Right lung (tissue), 5 donors: Measurements from ENCODE around the gene TDP2. TPM values are rescaled to one million over a fixed set of nuclear protein-coding genes. Genes with fewer than 3 reads are reported as not detected.
"Not testable (repeated sequence)": the region's sequence is repeated elsewhere in the genome, so short reads cannot be mapped to it uniquely, and the experiment has no call there.

ENCODE experiments used
- DNase-seq, 2 donors: peaks; one replicate each; pipeline ENCODE4 v3.0.0-alpha.2; 2013
- polyA plus RNA-seq, 5 donors: library from polyadenylated mRNA; unstranded; fragments of 120-200 nt; gene quantifications; one replicate each; pipeline versions ENCODE4 v1.2.1 to v1.2.3, GENCODE V29; 2013; ENCODE audit warnings: inconsistent platforms in 1 of 5, low replicate concordance in 1 of 5; ENCODE audit not compliant: insufficient read length in 5 of 5, insufficient read depth in 1 of 5

TDP2 gene
- polyA plus RNA-seq, 5 donors = 39.7 to 63.3 (median 52.3) TPM

DNA sequence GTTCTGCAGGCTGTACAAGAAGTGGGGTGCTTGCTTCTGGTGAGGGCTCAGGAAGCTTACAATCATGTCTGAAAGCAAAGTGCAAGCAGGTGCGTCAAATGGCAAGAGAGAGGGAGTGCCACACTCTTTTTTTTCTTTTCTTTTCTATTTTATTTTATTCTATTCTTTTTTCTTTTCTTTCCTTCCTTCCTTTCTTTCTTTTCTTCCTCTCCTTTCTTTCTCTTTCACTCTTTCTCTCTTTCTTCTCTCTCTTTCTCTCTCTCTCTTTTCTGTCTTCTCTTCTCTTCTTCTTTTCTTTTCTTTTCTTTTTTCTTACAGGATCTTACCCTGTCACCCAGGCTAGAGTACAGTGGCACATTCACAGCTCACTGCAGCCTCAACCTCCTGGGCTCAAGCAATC is 19.7 kb upstream of the TDP2 start:
- no peak for DNase-seq

DNA sequence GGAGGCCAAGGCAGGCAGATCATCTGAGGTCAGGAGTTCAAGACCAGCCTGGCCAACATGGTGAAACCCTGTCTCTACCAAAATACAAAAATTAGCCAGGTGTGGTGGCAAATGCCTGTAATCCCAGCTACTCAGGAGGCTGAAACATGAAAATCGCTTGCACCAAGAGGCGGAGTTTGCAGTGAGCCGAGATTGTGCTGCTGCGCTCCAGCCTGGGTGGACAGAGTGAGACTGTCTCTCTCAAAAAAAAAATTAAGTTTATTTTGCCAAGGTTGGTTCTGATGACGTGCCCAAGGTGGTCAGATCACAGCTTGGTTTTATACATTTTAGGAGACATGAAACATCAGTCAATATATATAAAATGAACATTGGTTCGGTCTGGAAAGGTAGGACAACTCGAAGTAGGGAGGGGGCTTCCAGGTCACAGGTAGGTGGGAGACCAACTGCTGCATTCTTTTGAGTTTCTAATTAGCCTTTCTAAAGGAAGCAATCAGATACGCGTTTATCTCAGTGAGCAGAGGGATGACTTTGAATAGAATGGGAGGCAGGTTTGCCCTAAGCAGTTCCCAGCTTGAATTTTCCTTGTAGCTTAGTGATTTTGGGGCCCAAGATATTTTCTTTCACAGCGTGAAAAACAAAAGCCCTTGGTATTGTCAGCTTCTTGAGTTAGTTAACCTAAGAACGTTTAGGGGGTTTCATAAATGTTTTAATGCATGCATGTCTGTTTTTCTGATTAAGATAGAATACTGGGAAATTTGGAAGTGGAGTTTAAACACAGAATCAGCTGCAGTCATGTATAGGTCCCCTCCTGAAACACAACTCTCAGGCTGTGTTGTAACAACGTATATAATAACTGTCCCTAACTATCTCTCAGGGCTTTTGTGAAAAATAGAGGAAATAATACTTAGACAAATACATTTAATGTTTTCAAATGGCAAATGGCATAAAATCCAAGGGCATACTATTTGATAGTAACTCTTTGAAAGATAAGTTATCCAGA is 16.9 kb upstream of the TDP2 start:
- no peak for DNase-seq

DNA sequence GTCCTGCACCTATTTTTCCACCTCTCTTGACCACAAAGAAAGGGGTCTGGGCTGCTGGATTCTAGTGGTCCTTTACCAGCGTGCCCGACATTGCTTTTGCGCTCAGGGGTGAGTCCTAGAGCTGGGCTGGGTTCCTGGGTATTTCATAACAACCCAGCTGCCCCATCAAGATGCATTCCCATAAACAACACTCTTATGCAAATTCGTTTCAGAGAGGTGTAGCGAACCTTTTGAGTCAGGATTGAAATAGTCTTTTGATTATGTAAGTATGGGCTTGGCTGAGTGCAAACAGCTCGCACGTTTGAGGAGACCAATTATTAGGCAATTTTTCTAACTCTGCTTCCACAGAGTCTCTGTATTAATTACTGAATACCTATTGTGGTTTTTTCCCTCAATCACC is 13.9 kb upstream of the TDP2 start:
- DNase-seq = no peak

DNA sequence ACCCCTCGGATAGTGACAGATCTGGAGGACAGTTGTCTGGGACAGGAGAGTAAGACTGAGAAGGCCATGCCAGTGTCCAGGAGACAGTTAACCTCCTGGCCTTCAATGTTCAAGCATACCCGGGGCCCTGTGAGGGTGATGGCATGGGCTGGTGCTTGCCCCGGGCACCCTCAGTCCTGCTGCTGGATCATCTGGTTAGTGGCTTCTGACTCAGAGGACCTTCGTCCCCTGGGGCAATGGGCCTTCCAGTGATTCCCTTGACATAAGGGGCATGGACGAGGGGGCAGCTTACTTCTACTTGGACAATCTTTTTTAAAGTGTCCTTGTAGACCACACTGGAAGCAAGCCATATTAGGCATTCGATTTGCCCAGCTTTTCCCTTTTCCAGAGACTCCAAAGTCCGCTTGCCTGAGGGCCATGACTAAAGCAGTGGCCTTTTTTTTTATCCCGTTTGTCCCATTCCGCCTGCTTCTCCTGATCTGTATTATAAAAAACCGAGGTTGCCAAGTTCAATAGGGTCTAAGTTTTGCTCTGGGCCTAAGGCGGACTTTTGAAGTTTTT is 12.2 kb upstream of the TDP2 start:
- not testable (repeated sequence) for DNase-seq

DNA sequence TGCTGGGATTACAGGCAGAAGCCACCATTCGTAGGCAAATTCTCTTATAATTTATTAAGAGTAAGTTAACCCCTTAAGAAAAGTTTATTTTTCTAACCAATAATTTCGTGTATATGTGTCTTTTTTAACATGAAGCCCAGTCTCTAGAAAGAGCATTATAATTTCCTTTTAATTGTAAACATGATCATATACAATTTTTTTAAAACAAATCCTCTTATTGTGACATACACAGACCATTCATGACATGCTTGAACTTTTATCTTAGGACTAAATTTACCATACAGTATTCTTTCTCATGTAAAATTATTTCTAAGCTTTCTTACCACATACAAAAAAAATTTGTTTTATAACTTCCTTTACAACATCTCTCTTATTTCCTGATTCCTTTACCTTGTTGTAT is 6.9 kb upstream of the TDP2 start:
- DNase-seq = no peak

DNA sequence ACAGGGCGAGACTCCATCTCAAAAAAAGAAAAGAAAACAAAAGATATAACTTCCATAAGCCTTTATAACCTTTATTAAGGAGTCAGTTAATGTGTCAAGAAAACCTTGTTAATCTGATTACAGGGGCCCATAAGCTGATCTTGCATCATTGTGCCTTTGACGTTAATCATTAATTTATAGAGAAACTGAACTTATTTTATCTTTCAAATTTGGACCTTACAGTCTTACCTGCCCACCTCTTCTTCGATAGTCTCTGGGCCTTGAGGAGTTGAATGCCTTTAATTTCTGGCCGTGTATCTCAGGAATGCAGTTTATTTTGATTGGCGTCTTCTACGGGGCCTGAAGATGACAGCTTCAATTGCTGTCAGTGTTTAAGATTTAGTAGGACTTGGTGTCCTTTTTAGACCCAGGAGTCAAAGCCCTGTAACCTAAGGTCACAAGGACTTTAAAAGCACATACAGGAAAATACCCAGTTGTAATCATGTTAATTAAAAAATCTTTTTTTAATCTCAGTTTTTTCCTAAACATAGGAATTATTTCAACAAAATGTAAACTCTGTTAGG is 6.0 kb upstream of the TDP2 start:
- no peak for DNase-seq

DNA sequence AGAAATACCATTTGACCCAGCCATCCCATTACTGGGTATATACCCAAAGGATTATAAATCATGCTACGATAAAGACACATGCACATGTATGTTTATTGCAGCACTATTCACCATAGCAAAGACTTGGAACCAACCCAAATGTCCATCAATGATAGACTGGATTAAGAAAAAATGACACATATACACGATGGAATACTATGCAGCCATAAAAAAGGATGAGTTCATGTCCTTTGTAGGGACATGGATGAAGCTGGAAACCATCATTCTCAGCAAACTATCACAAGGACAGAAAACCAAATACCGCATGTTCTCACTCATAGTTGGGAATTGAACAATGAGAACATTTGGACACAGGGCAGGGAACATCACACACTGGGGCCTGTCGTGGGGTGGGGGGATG is 4.4 kb upstream of the TDP2 start:
- not testable (repeated sequence) for DNase-seq

DNA sequence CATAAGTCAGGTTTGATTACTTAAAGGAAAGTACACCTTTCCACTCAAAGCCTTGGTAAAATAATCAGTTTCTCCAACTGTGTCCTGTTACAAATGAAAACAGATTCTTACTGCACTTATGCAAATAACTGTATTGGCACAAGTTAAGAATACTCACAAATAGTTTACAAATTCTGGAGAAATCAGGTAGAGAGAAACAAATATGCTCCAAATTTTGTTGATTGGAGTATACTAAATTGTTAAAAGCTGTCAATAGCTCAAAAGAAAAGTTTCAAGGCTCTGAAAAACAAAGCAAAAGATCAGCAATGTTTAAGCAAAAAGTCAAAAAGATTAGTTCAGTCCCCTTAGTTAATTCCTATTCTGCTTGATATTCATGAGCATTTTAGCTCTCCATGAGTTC is 3.8 kb upstream of the TDP2 start:
- DNase-seq = not testable (repeated sequence)

DNA sequence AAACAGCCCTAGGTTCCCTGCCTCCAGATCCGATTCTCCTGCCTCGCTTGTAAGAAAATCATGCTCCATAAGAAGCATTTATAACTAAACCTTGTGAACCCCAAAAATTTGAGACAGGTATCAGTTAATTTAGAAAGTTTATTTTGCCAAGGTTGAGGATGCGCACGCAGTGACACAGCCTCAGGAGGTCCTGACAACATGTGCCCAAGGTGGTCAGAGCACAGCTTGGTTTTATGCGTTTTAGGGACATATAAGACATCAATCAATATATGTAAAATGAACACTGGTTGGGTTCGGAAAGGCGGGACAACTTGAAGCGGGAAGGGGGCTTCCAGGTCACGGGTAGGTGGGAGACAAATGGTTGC is 2.3 kb upstream of the TDP2 start:
- DNase-seq = no peak

DNA sequence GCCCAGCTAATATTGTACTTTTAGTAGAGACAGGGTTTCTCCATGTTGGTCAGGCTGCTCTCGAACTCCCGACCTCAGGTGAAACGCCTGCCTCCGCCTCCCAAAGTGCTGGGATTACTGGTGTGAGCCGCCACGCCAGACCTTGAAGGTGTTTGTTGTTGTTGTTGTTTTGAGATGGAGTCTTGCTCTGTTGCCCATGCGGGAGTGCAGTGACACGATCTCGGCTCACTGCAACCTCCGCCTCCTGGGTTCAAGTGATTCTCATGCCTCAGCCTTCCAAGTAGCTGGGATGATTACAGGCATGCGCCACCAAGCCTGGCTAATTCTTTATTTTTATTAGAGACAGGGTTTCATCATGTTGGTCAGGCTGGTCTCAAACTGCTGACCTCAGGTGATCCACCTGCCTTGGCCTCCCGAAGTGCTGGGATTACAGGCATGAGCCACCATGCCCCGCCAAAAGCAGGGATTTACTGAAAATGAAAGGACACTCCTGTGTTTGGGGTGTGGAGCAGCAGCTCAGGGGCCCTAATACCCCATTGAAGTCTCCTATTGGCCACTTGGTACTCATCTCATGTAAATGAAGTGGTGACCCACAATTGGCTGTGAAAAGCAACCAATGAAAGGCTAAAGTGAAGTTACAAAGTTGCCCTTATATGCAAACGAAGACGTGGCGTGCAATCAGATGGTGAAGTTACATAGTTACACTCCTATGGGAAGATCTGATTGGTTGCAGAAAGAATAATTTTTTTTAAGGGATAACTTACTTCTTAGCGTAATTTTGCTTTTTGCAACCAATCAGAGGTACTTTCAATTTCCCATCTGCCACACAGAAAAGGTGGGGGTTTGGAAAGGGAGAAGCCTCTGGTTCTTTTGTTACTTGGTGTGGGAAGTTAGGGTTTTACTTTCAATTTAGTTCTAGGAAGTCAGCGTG is 1.6 kb upstream of the TDP2 start:
- DNase-seq = not testable (repeated sequence)

DNA sequence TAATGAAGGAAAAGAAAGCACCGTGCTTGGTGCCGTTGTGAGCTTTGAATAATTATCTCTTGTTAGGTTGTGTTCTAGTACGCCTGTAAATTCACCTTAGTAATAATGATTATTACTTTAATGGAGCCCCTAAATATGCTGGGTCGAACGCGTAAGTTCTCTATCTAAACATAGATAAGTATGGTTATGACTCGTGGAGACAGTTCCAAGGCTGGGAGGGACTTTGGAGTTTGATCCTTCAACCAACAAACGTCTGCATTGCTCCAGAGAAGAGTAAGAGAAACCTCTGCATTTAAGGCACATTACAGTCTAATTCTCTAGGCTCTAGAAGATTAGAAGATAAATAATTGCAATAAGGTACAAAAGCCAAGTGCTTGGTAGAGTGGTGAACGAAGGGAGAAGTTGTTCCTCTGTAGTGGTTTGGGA is 692 bp upstream of the TDP2 start:
- DNase-seq = peak in 1 of 2 donors; percentile 26

DNA sequence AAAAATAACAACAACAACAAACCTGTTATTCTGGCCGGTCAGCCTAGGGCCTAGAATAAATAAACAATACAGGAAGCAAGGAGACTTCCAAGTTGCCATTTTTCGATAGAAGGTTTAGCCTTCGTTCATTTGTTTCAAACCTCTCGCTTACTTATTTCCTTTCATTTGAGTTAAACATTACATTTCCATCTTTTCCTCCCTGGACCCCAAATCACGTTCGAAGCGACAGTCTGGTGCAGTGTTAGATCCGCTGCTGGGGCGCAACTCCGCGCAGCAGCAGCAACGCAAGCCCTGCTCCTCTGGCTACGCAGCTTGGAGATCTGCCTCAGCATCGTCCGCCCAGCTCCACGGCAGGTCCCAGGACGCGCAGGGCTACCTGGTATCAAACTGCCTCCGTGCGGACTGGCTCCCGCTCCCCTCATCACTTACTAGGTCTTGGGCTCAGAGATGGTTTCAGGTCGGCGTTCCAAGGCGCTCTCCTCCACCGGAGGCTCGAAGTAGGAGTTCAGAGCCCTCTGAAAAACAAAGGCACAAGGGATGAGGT is 530 bp downstream of the TDP2 start:
- DNase-seq = no peak

DNA sequence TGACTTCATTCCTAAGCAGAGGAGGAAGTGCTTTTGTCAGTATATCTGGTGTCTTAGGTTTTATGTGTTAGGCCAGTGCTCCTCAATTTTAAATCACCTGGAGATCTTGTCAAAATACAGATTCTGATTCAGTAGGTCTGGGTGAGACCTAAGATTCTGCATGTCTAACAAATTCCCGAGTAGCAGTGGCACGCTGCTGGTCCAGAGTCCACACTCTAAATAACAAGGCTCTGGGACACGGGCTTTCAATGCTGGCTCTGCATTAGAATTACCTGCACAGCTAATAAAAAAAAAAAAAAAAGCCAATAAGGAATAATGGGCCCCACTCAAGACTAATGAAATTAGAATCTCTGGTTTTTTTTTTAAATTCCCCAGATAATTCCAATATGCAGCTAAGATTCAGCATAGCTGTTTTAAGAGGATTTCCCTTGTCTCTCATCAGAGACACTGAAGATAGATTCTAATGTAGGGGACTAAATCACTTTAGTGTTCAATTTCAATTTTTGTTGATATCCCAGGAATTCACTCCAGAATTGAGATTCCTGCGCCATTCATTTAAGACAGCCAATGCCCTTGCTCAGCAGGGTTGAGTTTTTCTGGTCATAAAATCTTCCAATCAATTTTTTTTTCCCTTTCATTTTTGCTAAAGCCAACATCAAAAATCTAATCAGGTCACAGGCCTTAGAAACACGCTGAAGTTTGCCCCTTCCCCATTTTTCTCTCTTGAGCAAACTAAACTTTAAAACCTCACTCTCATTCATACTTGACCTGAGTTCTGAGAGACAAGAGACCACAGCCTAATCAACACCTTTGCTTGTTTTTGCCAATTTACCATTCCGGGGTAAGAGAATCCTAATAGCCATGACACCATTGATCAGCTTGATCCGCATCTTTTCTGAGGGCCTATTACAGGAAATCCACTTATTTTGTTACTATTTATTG is 2.4 kb downstream of the TDP2 start:
- no peak for DNase-seq

DNA sequence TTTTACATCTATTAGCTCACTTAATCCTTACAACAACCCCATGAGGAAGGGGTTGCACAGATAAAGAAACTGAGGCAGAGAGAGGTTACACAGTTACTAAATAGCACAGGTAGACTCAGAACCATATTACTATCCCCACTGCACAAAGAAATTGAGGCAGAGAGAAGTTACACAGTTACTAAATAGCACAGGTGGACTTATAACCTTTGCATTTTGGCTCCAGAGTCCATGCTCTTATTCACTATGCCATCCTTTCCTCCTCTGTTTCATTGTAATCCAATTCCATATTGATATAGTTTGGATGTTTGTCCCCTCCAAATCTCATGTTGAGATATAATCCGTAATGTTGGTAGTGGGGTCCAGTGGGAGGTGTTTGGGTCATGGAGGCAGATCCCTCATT is 3.5 kb downstream of the TDP2 start:
- no peak for DNase-seq

DNA sequence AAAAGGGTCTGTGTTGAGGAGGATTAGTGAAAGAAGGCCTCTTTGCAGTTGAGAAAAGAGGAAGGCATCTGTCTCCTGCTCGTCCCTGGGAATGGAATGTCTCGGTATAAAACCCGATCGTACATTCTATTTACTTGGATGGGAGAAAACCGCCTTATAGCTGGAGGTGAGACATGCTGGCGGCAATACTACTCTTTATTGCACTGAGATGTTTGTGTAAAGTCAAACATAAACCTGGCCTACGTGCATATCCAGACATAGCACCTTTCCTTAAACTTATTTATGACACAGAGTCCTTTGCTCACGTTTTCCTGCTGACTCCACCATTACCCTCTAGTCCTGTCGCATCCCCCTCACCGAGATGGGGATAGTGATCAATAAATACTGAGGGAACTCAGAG is 4.5 kb downstream of the TDP2 start:
- DNase-seq = no peak

DNA sequence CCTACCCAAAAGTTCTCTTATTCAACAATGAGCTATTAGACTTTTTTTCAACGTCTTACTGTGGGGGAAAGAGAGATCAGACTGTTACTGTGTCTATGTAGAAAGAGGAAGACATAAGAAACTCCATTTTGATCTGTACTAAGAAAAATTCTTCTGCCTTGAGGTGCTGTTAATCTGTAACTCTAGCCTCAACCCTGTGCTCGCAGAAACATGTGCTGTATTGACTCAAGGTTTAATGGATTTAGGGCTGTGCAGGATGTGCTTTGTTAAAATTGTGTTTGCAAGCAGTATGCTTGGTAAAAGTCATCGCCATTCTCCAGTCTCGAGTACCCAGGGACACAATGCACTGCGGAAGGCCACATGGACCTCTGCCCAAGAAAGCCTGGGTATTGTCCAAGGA is 4.9 kb downstream of the TDP2 start:
- not testable (repeated sequence) for DNase-seq

DNA sequence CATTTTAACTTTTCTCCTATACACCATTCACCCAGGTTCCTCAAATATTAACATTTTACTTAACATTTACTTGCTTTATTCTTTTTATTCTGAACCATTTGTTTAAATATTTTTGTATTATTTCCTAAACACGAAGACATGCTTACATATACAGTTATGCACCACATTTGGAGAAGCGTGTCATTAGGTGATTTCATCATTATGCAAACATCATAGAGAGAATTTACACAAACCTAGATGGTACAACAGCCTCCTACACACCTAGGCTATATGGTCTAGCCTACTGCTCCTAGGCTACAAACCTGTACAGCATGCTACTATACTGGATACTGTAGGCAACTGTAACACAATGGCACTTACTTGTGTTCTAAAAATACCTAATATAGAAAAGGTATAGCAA is 6.6 kb downstream of the TDP2 start:
- no peak for DNase-seq

DNA sequence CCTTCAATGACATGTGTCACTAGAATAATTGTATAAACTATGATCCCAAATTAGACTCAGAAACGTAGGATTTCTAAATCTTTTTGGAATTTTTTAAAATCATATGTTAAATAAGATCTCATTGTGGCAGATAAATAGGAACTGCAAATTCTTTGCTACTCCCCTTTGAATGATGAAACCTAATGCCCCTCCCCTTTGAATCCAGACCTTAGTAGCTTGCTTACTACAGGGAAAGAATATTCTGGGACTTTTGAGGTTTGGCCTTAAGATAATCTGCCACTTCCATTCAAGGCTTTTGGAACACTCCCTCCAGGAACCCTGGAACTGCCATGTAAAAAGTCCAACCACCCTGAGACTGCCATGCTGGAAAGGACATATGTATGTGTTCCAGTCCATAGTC is 7.1 kb downstream of the TDP2 start:
- DNase-seq = no peak

DNA sequence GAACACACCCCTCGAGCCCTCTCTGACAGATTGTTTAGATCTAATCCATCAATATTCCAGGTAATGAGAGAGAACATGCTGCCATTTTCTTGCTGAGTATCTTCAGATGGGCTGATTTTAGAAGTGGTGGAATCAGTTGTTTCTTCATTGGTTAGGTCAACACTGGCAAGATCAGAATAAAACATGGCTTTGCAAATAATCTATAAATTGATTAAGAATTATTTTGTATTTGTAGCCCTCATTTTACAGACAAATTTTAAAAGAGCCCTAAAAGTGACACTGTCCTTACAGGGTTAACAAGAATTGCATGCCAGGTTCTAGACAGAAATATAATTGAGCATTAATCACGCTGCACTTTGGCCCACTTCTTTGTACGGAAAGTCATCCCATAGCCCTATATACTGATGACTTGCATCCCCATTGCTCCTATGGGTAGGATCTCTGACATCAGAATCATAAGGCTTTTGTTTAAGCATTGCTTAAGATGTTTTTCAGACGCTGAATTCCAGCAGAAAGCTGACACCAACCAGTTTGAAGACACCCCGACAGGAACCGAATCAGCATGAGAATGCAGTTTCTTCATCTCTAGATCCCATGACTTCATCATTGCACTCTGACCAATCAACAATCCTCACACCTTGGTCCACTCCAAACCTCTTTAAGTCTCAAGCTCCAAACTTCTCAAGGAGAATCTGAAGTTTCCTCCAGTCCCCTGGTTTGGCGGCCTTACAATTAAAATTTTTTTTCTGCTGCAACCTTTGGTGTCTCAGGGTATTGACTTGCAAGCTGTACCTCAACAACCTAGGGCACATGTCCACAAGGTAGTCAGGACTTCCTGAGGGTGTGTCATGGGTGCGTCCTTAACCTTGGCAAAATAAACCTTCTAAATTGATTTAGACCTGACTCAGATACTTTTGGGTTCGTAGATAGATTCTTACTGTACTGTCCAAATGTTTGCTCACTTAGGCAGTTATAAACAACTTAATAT is 7.8 kb downstream of the TDP2 start:
- DNase-seq = no peak
